H9 (cell line): ENCODE measurements around the gene STPG1. TPM values are rescaled to one million over a fixed set of nuclear protein-coding genes. Genes with fewer than 3 reads are reported as not detected.
A peak's percentile ranks its signal among the peaks of the same experiment; 100 is the strongest.

Source experiments
- DNase-seq: peaks from one replicate; pipeline ENCODE4 v3.0.0-alpha.2; 2017
- H2AFZ ChIP-seq: one replicate; pipeline ENCODE4 v1.6.1; 2013; ENCODE audit warnings: mild to moderate bottlenecking, low read length, control low read depth, moderate library complexity
- H2AK5ac ChIP-seq: 2 replicates; pipeline ENCODE4 v1.6.1; 2013; ENCODE audit warnings: low read length, control low read depth, mixed read lengths; ENCODE audit not compliant: insufficient read length
- H2BK120ac ChIP-seq: one replicate; pipeline ENCODE4 v1.6.1; 2013; ENCODE audit warnings: low read depth, mild to moderate bottlenecking, low read length, control low read depth, inconsistent platforms; ENCODE audit not compliant: poor library complexity, severe bottlenecking
- H2BK12ac ChIP-seq: 2 replicates; pipeline ENCODE4 v1.6.1; 2013; ENCODE audit warnings: low read length, control low read depth, mixed read lengths, low read depth; ENCODE audit not compliant: insufficient read length
- H2BK15ac ChIP-seq: 2 replicates; pipeline ENCODE4 v1.6.1; 2013; ENCODE audit warnings: low read depth, low read length, control low read depth
- H2BK20ac ChIP-seq: one replicate; pipeline ENCODE4 v1.6.1; 2013; ENCODE audit warnings: low read depth, mild to moderate bottlenecking, low read length, control low read depth, inconsistent platforms; ENCODE audit not compliant: poor library complexity, severe bottlenecking
- H2BK5ac ChIP-seq: 2 replicates; pipeline ENCODE4 v1.6.1; 2013; ENCODE audit warnings: low read length, control low read depth, mixed read lengths; ENCODE audit not compliant: insufficient read length
- H3K14ac ChIP-seq: 2 replicates; pipeline ENCODE4 v1.6.1; 2013; ENCODE audit warnings: low read length, control low read depth; ENCODE audit not compliant: insufficient read depth
- H3K18ac ChIP-seq: 2 replicates; pipeline ENCODE4 v1.6.1; 2013; ENCODE audit warnings: low read depth, mild to moderate bottlenecking, mixed read lengths, low read length, control low read depth; ENCODE audit not compliant: insufficient read length
- H3K23ac ChIP-seq: 2 replicates; pipeline ENCODE4 v1.6.1; 2013; ENCODE audit warnings: low read length, control low read depth, mixed read lengths, low read depth; ENCODE audit not compliant: insufficient read length
- H3K23me2 ChIP-seq: 2 replicates; pipeline ENCODE4 v1.6.1; 2013; ENCODE audit warnings: low read depth, mild to moderate bottlenecking, mixed read lengths, low read length, control low read depth; ENCODE audit not compliant: insufficient read length, poor library complexity, severe bottlenecking
- H3K27ac ChIP-seq: 2 replicates; pipeline ENCODE4 v1.5.1; 2013; ENCODE audit warnings: low read length, control low read depth, mixed read lengths, low read depth; ENCODE audit not compliant: insufficient read length
- H3K27me3 ChIP-seq: 2 replicates; pipeline ENCODE4 v1.6.1; 2013; ENCODE audit warnings: low read length, control low read depth, inconsistent platforms; ENCODE audit not compliant: insufficient read depth
- H3K4ac ChIP-seq: 2 replicates; pipeline ENCODE4 v1.6.1; 2013; ENCODE audit warnings: low read depth, mild to moderate bottlenecking, control low read depth, inconsistent platforms, low read length, moderate library complexity
- H3K4me1 ChIP-seq: 2 replicates; pipeline ENCODE4 v1.6.1; 2013; ENCODE audit warnings: low read length, control low read depth, inconsistent platforms; ENCODE audit not compliant: insufficient read depth
- H3K4me2 ChIP-seq: 2 replicates; pipeline ENCODE4 v1.6.1; 2013; ENCODE audit warnings: low read length, control low read depth, mixed read lengths; ENCODE audit not compliant: insufficient read length, insufficient read depth
- H3K56ac ChIP-seq: 2 replicates; pipeline ENCODE4 v1.6.1; 2013; ENCODE audit warnings: low read depth, mild to moderate bottlenecking, mixed read lengths, low read length, control low read depth; ENCODE audit not compliant: insufficient read length
- H3K79me1 ChIP-seq: 2 replicates; pipeline ENCODE4 v1.6.1; 2013; ENCODE audit warnings: low read depth, mild to moderate bottlenecking, moderate library complexity, low read length, control low read depth, inconsistent platforms; ENCODE audit not compliant: insufficient read depth, poor library complexity, severe bottlenecking
- H3K79me2 ChIP-seq: 2 replicates; pipeline ENCODE4 v1.6.1; 2013; ENCODE audit warnings: low read length, control low read depth, inconsistent platforms; ENCODE audit not compliant: insufficient read depth
- H3K9ac ChIP-seq: 2 replicates; pipeline ENCODE4 v1.6.1; 2013; ENCODE audit warnings: low read length, control low read depth, mixed read lengths; ENCODE audit not compliant: insufficient read length; ENCODE audit errors: extremely low read depth
- H3K9me3 ChIP-seq: one replicate; pipeline ENCODE4 v1.6.1; 2013; ENCODE audit warnings: low read depth, low read length, inconsistent platforms; ENCODE audit not compliant: control insufficient read depth
- H3T11ph ChIP-seq: one replicate; pipeline ENCODE4 v1.6.1; 2013; ENCODE audit warnings: mild to moderate bottlenecking, low read length, control low read depth, inconsistent platforms
- H4K20me1 ChIP-seq: one replicate; pipeline ENCODE4 v1.6.1; 2013; ENCODE audit not compliant: control insufficient read depth, insufficient read length, insufficient read depth
- H4K5ac ChIP-seq: 2 replicates; pipeline ENCODE4 v1.6.1; 2013; ENCODE audit warnings: low read depth, mild to moderate bottlenecking, mixed read lengths, low read length, control low read depth; ENCODE audit not compliant: insufficient read length
- H4K8ac ChIP-seq: replicated peaks from 2 replicates; pipeline ENCODE4 v1.6.1; 2013; ENCODE audit warnings: low read length, control low read depth, mixed read lengths, low read depth; ENCODE audit not compliant: insufficient read length
- H4K91ac ChIP-seq: 2 replicates; pipeline ENCODE4 v1.6.1; 2013; ENCODE audit warnings: low read depth, mild to moderate bottlenecking, moderate library complexity, mixed read lengths, low read length, control low read depth; ENCODE audit not compliant: insufficient read length
- H3K27ac Mint-ChIP-seq, 3 experiments: 2 replicates in 2 of 3; 3 replicates in 1 of 3; pipeline ENCODE4 v1.8.0; 2020 to 2021; ENCODE audit warnings: mixed read lengths in 3 of 3, mild to moderate bottlenecking in 1 of 3, moderate library complexity in 1 of 3
- H3K27me3 Mint-ChIP-seq: 2 replicates; pipeline ENCODE4 v1.8.0; 2021; ENCODE audit warnings: low read depth, mild to moderate bottlenecking, moderate library complexity, mixed read lengths
- H3K36me3 Mint-ChIP-seq, 3 experiments: 2 replicates in 2 of 3; 3 replicates in 1 of 3; pipeline ENCODE4 v1.8.0; 2020 to 2021; ENCODE audit warnings: low read depth in 3 of 3, mixed read lengths in 3 of 3; ENCODE audit not compliant: insufficient read depth in 1 of 3
- H3K4me1 Mint-ChIP-seq, 2 experiments: 2 replicates each; pipeline ENCODE4 v1.8.0; 2020; ENCODE audit warnings: mixed read lengths in 2 of 2
- H3K4me3 Mint-ChIP-seq, 2 experiments: 2 replicates in 1 of 2; 3 replicates in 1 of 2; pipeline ENCODE4 v1.8.0; 2020 to 2021; ENCODE audit warnings: mild to moderate bottlenecking in 2 of 2, mixed read lengths in 2 of 2, moderate library complexity in 1 of 2
- H3K9me3 Mint-ChIP-seq, 2 experiments: 2 replicates in 1 of 2; 3 replicates in 1 of 2; pipeline ENCODE4 v1.8.0; 2020; ENCODE audit warnings: mild to moderate bottlenecking in 2 of 2, mixed read lengths in 2 of 2, moderate library complexity in 1 of 2
- WGBS: extraction: QIAGEN DNeasy Blood & Tissue Kit; methylation state at CpG from one replicate; pipeline ENCODE4 v1.1.7; 2013; ENCODE audit warnings: missing lambda C conversion rate, low lambda C conversion rate, mixed read lengths; ENCODE audit not compliant: insufficient read length; ENCODE audit errors: extremely low coverage; 5-methylcytosine and 5-hydroxymethylcytosine counted together
- total RNA-seq: library from RNA; stranded (reverse); gene quantifications from 2 replicates; pipeline ENCODE4 v1.2.1, GENCODE V29; 2021
- TF ChIP-seq, protein P1 (sequence below): fragments of 200-600 bp; sonication (generic); conservative IDR thresholded peaks from 3 replicates; pipeline ENCODE4 v1.8.0; 2021; ENCODE audit warnings: antibody characterized with exemption, mild to moderate bottlenecking

The STPG1 gene
- total RNA-seq, 1 experiment from 2014 or later, result 8.3 TPM

DNA sequence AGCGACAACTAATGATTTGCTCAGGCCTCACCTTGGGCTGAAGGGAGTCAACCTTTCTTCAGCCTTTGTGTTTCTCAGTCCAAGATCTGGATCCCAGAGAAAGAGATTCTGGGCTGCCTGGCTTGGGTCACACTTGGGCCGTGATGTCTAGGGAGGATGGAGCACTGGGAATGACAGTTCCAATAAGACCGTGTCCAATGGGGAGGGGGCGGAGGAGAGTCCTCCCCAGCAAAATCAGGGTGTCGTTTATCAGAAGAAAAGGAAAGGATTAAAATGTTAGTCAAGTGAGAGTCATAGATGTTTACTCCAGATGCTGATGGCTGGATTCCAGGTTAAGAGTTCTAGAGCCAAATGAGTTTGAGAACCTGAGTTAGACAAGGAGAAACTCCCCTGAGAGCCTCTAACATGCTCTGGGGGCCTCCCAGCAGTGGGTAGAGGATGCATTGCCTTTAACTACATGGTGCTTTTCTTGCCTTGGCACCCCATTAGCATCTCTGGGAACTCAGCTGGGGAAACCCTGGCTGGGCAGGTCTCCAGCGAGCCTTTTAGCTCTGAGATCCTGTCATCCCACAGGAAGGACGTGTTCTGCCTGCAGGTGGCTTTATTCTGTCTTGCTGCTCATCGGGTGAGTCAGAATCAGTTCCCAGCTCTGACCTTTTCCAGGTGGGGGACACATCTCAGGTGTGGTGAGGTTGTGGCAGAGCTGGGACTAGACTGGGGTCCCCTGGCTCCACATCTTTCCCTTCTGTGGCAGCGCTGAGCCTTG lies 24.2 kb upstream of the STPG1 start:
- no peak overlapping the region for H2BK20ac ChIP-seq

More for the DNA sequence above, 24.2 kb upstream of the STPG1 start:
- peaks cover 11 to 31% of the 10 kb centered on the region in 2 experiments for H3K4me1 Mint-ChIP-seq
- Histone ChIP-seq H3K4ac (no peak overlapping the region), H3K4me2 (no peak overlapping the region), H3T11ph (no peak overlapping the region), H4K20me1 (no peaks in the 10 kb centered on the region), H3K4me1 (no peaks in the 10 kb centered on the region), H4K5ac (no peak overlapping the region), H4K8ac (no peak overlapping the region), H3K79me1 (no peaks in the 10 kb centered on the region), H3K9ac (no peak overlapping the region), H2BK15ac (no peak overlapping the region), H3K27ac (no peak overlapping the region), H4K91ac (no peak overlapping the region), H3K56ac (no peak overlapping the region), H3K18ac (no peak overlapping the region), H2BK120ac (no peak overlapping the region), H3K27me3 (no peaks in the 10 kb centered on the region), H3K23me2 (no peaks in the 10 kb centered on the region), H3K9me3 (no peaks in the 10 kb centered on the region), H2BK5ac (no peak overlapping the region), H2AFZ (no peak overlapping the region), H3K14ac (no peak overlapping the region), H3K79me2 (no peaks in the 10 kb centered on the region), H3K23ac (no peak overlapping the region), H2AK5ac (no peak overlapping the region), H2BK12ac (no peak overlapping the region)
- H3K36me3 Mint-ChIP-seq, result no peaks in the 10 kb centered on the region
- no peaks in the 10 kb centered on the region for H3K9me3 Mint-ChIP-seq
- TF ChIP-seq, protein P1, sequence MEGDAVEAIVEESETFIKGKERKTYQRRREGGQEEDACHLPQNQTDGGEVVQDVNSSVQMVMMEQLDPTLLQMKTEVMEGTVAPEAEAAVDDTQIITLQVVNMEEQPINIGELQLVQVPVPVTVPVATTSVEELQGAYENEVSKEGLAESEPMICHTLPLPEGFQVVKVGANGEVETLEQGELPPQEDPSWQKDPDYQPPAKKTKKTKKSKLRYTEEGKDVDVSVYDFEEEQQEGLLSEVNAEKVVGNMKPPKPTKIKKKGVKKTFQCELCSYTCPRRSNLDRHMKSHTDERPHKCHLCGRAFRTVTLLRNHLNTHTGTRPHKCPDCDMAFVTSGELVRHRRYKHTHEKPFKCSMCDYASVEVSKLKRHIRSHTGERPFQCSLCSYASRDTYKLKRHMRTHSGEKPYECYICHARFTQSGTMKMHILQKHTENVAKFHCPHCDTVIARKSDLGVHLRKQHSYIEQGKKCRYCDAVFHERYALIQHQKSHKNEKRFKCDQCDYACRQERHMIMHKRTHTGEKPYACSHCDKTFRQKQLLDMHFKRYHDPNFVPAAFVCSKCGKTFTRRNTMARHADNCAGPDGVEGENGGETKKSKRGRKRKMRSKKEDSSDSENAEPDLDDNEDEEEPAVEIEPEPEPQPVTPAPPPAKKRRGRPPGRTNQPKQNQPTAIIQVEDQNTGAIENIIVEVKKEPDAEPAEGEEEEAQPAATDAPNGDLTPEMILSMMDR, result peak; percentile 11; the same call in 1 of the 3 replicates
- no peaks in the 10 kb centered on the region for H3K27me3 Mint-ChIP-seq
- H3K27ac Mint-ChIP-seq, result peak overlapping the region in 2 of 3 experiments; percentile 32; a peak in 1 of 7 replicates
- WGBS, result no CpG with 5 or more reads among the region's 9 CpGs
- no peak overlapping the region for H3K4me3 Mint-ChIP-seq
- DNase-seq, result peak; percentile 40
